ENCODE results near the gene CNDP2. TPM values are rescaled to one million over a fixed set of nuclear protein-coding genes. Genes with fewer than 3 reads are reported as not detected.

CNDP2 gene
- total and polyA plus RNA-seq, 2 experiments from 2014 or later = 95.7 to 135 TPM

DNA sequence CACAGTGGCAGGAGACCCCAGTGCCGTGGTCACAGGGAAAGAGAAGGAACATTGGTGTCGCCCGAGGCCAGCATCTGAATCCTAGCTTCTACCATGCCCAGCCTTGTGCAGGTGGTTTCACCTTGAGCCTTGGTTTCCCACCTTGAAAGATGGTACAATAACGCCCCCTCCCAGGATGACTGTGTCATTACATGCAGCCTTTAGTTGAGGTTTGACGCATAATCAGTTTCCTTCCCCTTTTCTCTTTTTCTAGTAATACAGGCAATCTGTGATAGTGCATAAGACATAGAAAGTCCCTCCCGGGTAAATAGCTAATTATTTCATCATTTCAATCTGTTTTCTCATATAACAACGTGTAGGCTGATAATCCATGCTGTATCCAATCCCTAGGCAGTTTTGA is 71.7 kb downstream of the CNDP2 start:
- 74% methylated on average over 7 of the region's 7 CpGs for WGBS (ENCODE audit: low lambda C conversion rate, missing lambda C conversion rate)
- no peaks in the 10 kb centered on the region for H4K20me1 ChIP-seq (ENCODE audit: insufficient read depth, poor library complexity, severe bottlenecking)

DNA sequence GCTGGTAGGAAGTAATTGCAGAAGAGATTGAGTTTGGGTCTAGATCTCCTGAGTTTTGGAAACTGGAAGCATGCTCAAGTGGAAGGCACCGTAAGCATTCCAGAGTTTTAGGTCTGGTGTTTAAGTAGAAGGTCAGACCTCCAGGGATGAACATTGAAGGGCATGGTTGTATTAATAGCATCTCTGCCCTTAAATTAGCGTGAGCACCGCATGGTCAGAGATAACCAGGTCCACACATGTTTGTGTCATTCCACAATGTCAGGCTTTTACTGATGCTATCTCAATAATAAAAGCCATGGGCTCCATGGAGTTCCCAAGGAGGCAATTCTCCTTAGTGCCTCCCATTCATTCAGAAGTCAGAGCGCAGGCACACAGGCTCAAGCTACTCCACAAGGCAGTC is 73.2 kb downstream of the CNDP2 start:
- WGBS (ENCODE audit: low lambda C conversion rate, missing lambda C conversion rate) = 84% methylated on average over 4 of the region's 4 CpGs
- no peaks in the 10 kb centered on the region for H3K9me2 ChIP-seq (replicated peaks; ENCODE audit: insufficient read depth)

More for the DNA sequence above, 71.7 kb downstream of the CNDP2 start:
- H3K4me3 ChIP-seq = no peak overlapping the region
- DNase-seq (ENCODE audit: low spot score) = no peak
- H3K36me3 ChIP-seq (replicated peaks; ENCODE audit: insufficient read depth, low read depth) = no peaks in the 10 kb centered on the region
- no peaks in the 10 kb centered on the region for H3K27me3 ChIP-seq
- H3K79me2 ChIP-seq = no peaks in the 10 kb centered on the region
- no peak for TF ChIP-seq EZH2 (IDR thresholded peaks at IDR 0.05; ENCODE audit: borderline replicate concordance)
- TF ChIP-seq, protein P1, sequence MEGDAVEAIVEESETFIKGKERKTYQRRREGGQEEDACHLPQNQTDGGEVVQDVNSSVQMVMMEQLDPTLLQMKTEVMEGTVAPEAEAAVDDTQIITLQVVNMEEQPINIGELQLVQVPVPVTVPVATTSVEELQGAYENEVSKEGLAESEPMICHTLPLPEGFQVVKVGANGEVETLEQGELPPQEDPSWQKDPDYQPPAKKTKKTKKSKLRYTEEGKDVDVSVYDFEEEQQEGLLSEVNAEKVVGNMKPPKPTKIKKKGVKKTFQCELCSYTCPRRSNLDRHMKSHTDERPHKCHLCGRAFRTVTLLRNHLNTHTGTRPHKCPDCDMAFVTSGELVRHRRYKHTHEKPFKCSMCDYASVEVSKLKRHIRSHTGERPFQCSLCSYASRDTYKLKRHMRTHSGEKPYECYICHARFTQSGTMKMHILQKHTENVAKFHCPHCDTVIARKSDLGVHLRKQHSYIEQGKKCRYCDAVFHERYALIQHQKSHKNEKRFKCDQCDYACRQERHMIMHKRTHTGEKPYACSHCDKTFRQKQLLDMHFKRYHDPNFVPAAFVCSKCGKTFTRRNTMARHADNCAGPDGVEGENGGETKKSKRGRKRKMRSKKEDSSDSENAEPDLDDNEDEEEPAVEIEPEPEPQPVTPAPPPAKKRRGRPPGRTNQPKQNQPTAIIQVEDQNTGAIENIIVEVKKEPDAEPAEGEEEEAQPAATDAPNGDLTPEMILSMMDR (IDR thresholded peaks at IDR 0.05; ENCODE audit: poor library complexity) = no peak
- no peak for TF ChIP-seq EZH2phosphoT487 (IDR thresholded peaks at IDR 0.05; ENCODE audit: low read depth, severe bottlenecking, unreplicated experiment)
- peaks cover 24% of the 10 kb centered on the region for H3K4me1 ChIP-seq (ENCODE audit: insufficient read depth)
- H3K9me3 ChIP-seq (ENCODE audit: low read depth) = no peaks in the 10 kb centered on the region
- no peak overlapping the region for H3K27ac ChIP-seq
- no peak overlapping the region for H2AFZ ChIP-seq
- no peaks in the 10 kb centered on the region for H3K9me2 ChIP-seq (replicated peaks; ENCODE audit: insufficient read depth)
- H3K4me2 ChIP-seq = no peak overlapping the region

DNA sequence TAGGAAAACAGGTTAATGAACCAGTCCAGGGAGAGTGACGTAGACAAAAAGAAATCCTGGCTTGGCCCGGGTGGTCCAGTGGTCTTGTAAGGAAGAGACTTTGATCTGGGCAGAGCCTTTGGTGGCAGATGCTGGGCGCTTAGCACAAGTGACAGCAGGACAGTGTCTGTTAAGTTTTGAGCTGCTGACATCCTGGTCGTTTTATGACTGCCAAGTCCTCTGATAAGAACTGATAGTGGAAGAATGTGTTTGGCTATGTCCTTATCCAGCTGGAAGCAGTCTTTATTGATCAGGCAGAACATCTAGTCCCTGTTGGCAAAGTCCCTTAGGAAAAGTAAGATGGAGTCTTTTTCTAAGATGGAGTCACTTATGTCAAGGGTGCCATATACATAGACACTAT is 74.1 kb downstream of the CNDP2 start:
- Histone ChIP-seq H3K9me2 (replicated peaks; ENCODE audit: insufficient read depth) (no peaks in the 10 kb centered on the region), H2AFZ (no peak overlapping the region), H3K79me2 (no peaks in the 10 kb centered on the region), H3K36me3 (replicated peaks; ENCODE audit: insufficient read depth, low read depth) (no peaks in the 10 kb centered on the region), H3K4me1 (ENCODE audit: insufficient read depth) (peaks cover 8% of the 10 kb centered on the region), H3K4me2 (no peak overlapping the region), H3K27ac (no peak overlapping the region), H4K20me1 (ENCODE audit: insufficient read depth, poor library complexity, severe bottlenecking) (no peaks in the 10 kb centered on the region), H3K9me3 (ENCODE audit: low read depth) (no peaks in the 10 kb centered on the region), H3K27me3 (no peaks in the 10 kb centered on the region), H3K4me3 (no peak overlapping the region)
- no peak for DNase-seq (ENCODE audit: low spot score)
- TF ChIP-seq, protein P1 (IDR thresholded peaks at IDR 0.05; ENCODE audit: poor library complexity) = no peak
- TF ChIP-seq EZH2phosphoT487 (IDR thresholded peaks at IDR 0.05; ENCODE audit: low read depth, severe bottlenecking, unreplicated experiment) (no peak), EZH2 (IDR thresholded peaks at IDR 0.05; ENCODE audit: borderline replicate concordance) (no peak)
- 39% methylated on average over 4 of the region's 4 CpGs for WGBS (ENCODE audit: low lambda C conversion rate, missing lambda C conversion rate)

More for the DNA sequence above, 73.2 kb downstream of the CNDP2 start:
- no peaks in the 10 kb centered on the region for H3K79me2 ChIP-seq
- no peak overlapping the region for H3K4me2 ChIP-seq
- H3K9me3 ChIP-seq (ENCODE audit: low read depth) = no peaks in the 10 kb centered on the region
- no peaks in the 10 kb centered on the region for H4K20me1 ChIP-seq (ENCODE audit: insufficient read depth, poor library complexity, severe bottlenecking)
- H3K4me1 ChIP-seq (ENCODE audit: insufficient read depth) = peaks cover 15% of the 10 kb centered on the region
- TF ChIP-seq EZH2phosphoT487 (IDR thresholded peaks at IDR 0.05; ENCODE audit: low read depth, severe bottlenecking, unreplicated experiment) = no peak
- TF ChIP-seq EZH2 (IDR thresholded peaks at IDR 0.05; ENCODE audit: borderline replicate concordance) = no peak
- TF ChIP-seq, protein P1 (IDR thresholded peaks at IDR 0.05; ENCODE audit: poor library complexity) = no peak
- no peak for DNase-seq (ENCODE audit: low spot score)
- H3K36me3 ChIP-seq (replicated peaks; ENCODE audit: insufficient read depth, low read depth) = no peaks in the 10 kb centered on the region
- H3K27me3 ChIP-seq = no peaks in the 10 kb centered on the region
- no peak overlapping the region for H3K4me3 ChIP-seq
- H3K27ac ChIP-seq = no peak overlapping the region
- no peak overlapping the region for H2AFZ ChIP-seq

All from hepatocyte (in vitro differentiated cells).